Upper lobe of right lung (tissue), 1 donor: ENCODE results near the gene MGAT5B. TPM values are rescaled to one million over a fixed set of nuclear protein-coding genes. Genes with fewer than 3 reads are reported as not detected.

Experiments used
- ATAC-seq: fragments of 200-7000 bp; cut with Tn5 transposase; one replicate; pipeline ENCODE4 v1.9.1; 2020; ENCODE audit warnings: mild to moderate bottlenecking, moderate library complexity
- DNase-seq: peaks from one replicate; pipeline ENCODE4 v3.0.0-alpha.2; 2020
- H3K27ac ChIP-seq: fragments of 200-600 bp; one replicate; pipeline ENCODE4 v1.8.0; 2022
- H3K27me3 ChIP-seq: fragments of 200-600 bp; one replicate; pipeline ENCODE4 v1.8.0; 2022; ENCODE audit warnings: mild to moderate bottlenecking
- H3K36me3 ChIP-seq: fragments of 200-600 bp; one replicate; pipeline ENCODE4 v1.8.0; 2022
- H3K4me1 ChIP-seq: fragments of 200-600 bp; one replicate; pipeline ENCODE4 v1.8.0; 2022
- H3K4me3 ChIP-seq: fragments of 200-600 bp; one replicate; pipeline ENCODE4 v1.8.0; 2022; ENCODE audit warnings: mild to moderate bottlenecking
- H3K9me3 ChIP-seq: fragments of 200-600 bp; one replicate; pipeline ENCODE4 v1.8.0; 2022
- CTCF ChIP-seq: fragments of 200-600 bp; IDR thresholded peaks from one replicate; pipeline ENCODE4 v1.8.0; 2022; ENCODE audit warnings: antibody characterized with exemption
- intact Hi-C: fragments of 100-400 bp; cut with DNase I; formaldehyde crosslinking; loops from one replicate; pipeline ENCODE4 v1.11.0; 2022
- total RNA-seq: library from RNA; stranded (reverse); fragmentation: NEBNext Ultra II Directional; extraction: Animal tissue kit (Norgen Biotek cat#: 25700); gene quantifications from one replicate; pipeline ENCODE4 v1.2.1, GENCODE V29; 2021
- donor health status: DM: no; HTN: yes; CAD: no; lungs with severe emphysema.

Gene MGAT5B
- total RNA-seq, 1 donor from 2014 or later = 2.0 TPM

GRCh38 chr17:76953946-76954345, 85.7 kb downstream of the MGAT5B start:
- Histone ChIP-seq H3K27me3 (peaks cover 22% of the 10 kb centered on the region), H3K36me3 (no peaks in the 10 kb centered on the region), H3K9me3 (no peaks in the 10 kb centered on the region), H3K4me1 (no peaks in the 10 kb centered on the region), H3K27ac (no peak overlapping the region), H3K4me3 (no peak overlapping the region)
- intact Hi-C loops = no loop called here
- no peak for TF ChIP-seq CTCF
- DNase-seq (no peak), ATAC-seq (no peak)

GRCh38 chr17:76955191-76955590, 87.0 kb downstream of the MGAT5B start:
- no peaks in the 10 kb centered on the region for H3K36me3 ChIP-seq
- ATAC-seq (no peak), DNase-seq (no peak)
- H3K27ac ChIP-seq = no peak overlapping the region
- intact Hi-C loops = no loop called here
- no peak for TF ChIP-seq CTCF
- peaks cover 23% of the 10 kb centered on the region for H3K27me3 ChIP-seq
- no peaks in the 10 kb centered on the region for H3K4me1 ChIP-seq
- H3K9me3 ChIP-seq = no peaks in the 10 kb centered on the region
- H3K4me3 ChIP-seq = no peak overlapping the region

- Histone ChIP-seq H3K27ac (no peak overlapping the region), H3K36me3 (no peaks in the 10 kb centered on the region), H3K9me3 (no peaks in the 10 kb centered on the region), H3K4me3 (no peak overlapping the region), H3K4me1 (no peaks in the 10 kb centered on the region), H3K27me3 (peaks cover 23% of the 10 kb centered on the region)
- intact Hi-C loops = no loop called here
- no peak for TF ChIP-seq CTCF
- ATAC-seq (peak; percentile 13), DNase-seq (peak; percentile 29)
These were observed 88.8 kb downstream of the MGAT5B start for GRCh38 chr17:76956846-76957540.

- no peak for TF ChIP-seq CTCF
- no peak for ATAC-seq
- Histone ChIP-seq H3K36me3 (no peaks in the 10 kb centered on the region), H3K27ac (no peak overlapping the region), H3K27me3 (peaks cover 23% of the 10 kb centered on the region), H3K9me3 (no peaks in the 10 kb centered on the region), H3K4me1 (no peaks in the 10 kb centered on the region), H3K4me3 (no peak overlapping the region)
- intact Hi-C loops = no loop called here
- no peak for DNase-seq
These were observed 89.7 kb downstream of the MGAT5B start for GRCh38 chr17:76957678-76958464.

GRCh38 chr17:76958974-76959373, 90.8 kb downstream of the MGAT5B start:
- TF ChIP-seq CTCF = no peak
- DNase-seq (peak; percentile 33), ATAC-seq (no peak)
- H3K4me1 ChIP-seq = no peaks in the 10 kb centered on the region
- no peaks in the 10 kb centered on the region for H3K9me3 ChIP-seq
- H3K36me3 ChIP-seq = no peaks in the 10 kb centered on the region
- intact Hi-C loops = no loop called here
- peaks cover 28% of the 10 kb centered on the region for H3K27me3 ChIP-seq
- no peak overlapping the region for H3K27ac ChIP-seq
- no peak overlapping the region for H3K4me3 ChIP-seq
